ENCODE results near the gene KLHL2.

GRCh38 chr4:165217325-165217724 lies 10.0 kb downstream of the KLHL2 start:
- TF ChIP-seq POLR2AphosphoS5 (IDR thresholded peaks at IDR 0.05) (peak in 1 of 2 donors; percentile 23), CTCF (IDR thresholded peaks at IDR 0.05) (no peak), POLR2A (IDR thresholded peaks at IDR 0.05) (peak in 1 of 4 donors; percentile 8), EP300 (IDR thresholded peaks at IDR 0.05) (no peak)
